ENCODE results near the gene RASA4.
"Not testable (repeated sequence)": the region's sequence is repeated elsewhere in the genome, so short reads cannot be mapped to it uniquely, and the experiment has no call there.

RASA4 gene

DNA sequence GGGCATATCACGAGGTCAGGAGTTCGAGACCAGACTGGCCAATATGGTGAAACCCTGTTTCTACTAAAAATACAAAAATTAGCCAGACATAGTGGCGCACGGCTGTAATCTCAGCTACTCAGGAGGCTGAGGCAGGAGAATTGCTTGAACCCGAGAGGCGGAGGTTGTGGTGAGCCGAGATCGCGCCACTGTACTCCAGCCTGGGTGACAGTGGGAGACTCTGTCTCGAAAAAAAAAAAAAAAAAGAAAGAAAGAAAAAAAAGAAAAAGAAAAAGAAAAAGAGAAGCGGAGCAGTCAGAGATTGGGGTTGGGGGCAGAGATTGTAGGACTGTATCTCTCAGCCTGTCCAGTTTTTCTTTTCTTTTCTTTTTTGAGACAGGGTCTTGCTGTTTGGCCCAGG is 73.8 kb downstream of the RASA4 start:
- not testable (repeated sequence) for H3K79me2 ChIP-seq (ENCODE audit: control insufficient read depth, insufficient read depth, low read length, unreplicated experiment); H3K4me3 ChIP-seq (ENCODE audit: low read depth, low read length); H2AFZ ChIP-seq (ENCODE audit: low read length, unreplicated experiment); H3K36me3 ChIP-seq (ENCODE audit: insufficient read depth, low read length); H3K27me3 ChIP-seq (ENCODE audit: insufficient read depth, low read length); H3K27ac ChIP-seq (ENCODE audit: low read depth, low read length); H3K4me1 ChIP-seq (ENCODE audit: control insufficient read depth, insufficient read depth, low read length, unreplicated experiment)

DNA sequence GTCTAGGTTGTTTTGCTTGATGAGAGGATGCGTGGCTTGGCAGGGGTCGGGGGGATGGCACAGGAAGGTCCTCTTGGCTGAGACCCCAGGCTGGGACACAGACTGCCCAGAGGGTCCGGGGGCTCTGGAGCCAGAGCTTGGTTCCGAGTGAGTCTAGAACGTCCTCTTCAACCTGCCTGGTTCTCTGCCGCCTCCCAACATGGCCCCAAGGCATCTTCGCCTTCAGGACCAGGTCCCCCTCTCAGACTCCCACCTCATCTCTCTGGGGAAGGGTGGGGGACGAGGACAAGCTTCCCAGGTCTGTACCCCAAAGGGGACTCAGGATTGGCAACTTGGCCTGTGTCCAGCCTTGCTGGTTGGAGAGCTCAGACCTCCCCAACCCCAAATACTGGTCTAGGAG is 74.5 kb downstream of the RASA4 start:
- H3K4me3 ChIP-seq (ENCODE audit: low read depth, low read length); H3K27me3 ChIP-seq (ENCODE audit: insufficient read depth, low read length); H3K36me3 ChIP-seq (ENCODE audit: insufficient read depth, low read length); H3K27ac ChIP-seq (ENCODE audit: low read depth, low read length); H3K79me2 ChIP-seq (ENCODE audit: control insufficient read depth, insufficient read depth, low read length, unreplicated experiment); H2AFZ ChIP-seq (ENCODE audit: low read length, unreplicated experiment); H3K4me1 ChIP-seq (ENCODE audit: control insufficient read depth, insufficient read depth, low read length, unreplicated experiment): not testable (repeated sequence)

DNA sequence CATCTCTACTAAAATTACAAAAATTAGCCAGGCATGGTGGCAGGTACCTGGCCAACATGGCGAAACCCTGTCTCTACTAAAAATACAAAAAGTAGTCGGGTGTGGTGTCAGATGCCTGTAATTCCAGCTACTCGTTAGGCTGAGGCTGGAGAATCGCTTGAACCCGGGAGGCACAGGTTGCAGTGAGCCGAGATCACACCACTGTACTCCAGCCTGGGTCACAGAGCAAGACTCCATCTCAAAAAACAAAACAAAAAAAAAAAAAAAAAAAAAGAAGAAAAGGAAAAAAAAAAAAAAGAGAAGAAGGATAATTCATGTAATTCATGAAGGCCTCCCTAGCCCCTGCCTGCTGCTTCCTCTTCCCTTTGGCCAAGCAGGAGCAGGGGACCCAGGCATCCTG is 76.0 kb downstream of the RASA4 start:
- H3K4me3 ChIP-seq (ENCODE audit: low read depth, low read length); H3K27ac ChIP-seq (ENCODE audit: low read depth, low read length); H3K27me3 ChIP-seq (ENCODE audit: insufficient read depth, low read length); H3K4me1 ChIP-seq (ENCODE audit: control insufficient read depth, insufficient read depth, low read length, unreplicated experiment); H3K36me3 ChIP-seq (ENCODE audit: insufficient read depth, low read length); H2AFZ ChIP-seq (ENCODE audit: low read length, unreplicated experiment); H3K79me2 ChIP-seq (ENCODE audit: control insufficient read depth, insufficient read depth, low read length, unreplicated experiment): not testable (repeated sequence)

DNA sequence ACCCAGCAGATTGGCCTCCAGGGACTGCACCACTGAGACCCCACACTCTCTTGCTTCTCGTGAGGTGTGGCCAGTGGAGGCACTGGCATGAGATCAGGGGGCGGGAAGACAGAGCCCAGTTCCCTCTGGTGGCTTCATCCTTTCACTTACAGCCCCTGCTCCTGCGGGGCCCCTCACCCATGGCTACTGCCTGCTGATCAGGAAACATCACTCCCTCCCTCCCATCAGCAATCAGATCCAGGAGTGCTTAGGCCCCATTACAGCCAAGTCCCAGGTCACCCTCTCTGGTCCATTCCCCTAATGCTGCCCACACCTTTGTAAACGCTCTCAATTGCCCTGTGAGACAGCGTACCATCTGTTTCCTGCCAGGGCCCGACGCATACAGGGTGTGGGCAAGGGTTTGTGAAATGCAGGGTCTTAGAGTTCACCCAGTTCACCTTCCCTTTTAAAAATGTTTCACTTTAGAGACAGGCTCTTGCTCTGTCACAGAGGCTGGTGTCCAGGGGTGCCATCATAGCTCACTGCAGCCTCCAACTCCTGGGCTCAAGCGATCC is 81.4 kb downstream of the RASA4 start:
- not testable (repeated sequence) for H3K27me3 ChIP-seq (ENCODE audit: insufficient read depth, low read length); H2AFZ ChIP-seq (ENCODE audit: low read length, unreplicated experiment); H3K27ac ChIP-seq (ENCODE audit: low read depth, low read length); H3K79me2 ChIP-seq (ENCODE audit: control insufficient read depth, insufficient read depth, low read length, unreplicated experiment); H3K4me1 ChIP-seq (ENCODE audit: control insufficient read depth, insufficient read depth, low read length, unreplicated experiment); H3K4me3 ChIP-seq (ENCODE audit: low read depth, low read length); H3K36me3 ChIP-seq (ENCODE audit: insufficient read depth, low read length)

DNA sequence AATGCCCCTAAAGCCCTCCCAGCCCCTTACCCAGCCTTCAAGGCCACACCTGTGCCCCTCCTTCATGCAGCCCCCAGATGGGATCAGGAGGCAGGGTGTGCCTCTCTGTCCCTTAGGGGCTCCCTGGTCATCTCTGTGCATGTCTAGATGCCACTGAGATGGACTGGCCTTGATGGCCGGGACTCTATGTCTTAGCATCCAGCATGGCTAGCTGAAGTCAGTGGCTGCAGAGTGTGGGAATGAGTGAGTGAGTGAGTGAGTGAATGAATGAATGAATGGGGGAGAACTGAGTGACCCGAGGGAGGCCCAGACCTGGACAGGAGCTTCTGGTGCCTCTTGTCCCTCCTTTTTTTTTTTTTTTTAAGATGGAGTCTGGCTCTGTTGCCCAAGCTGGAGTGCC is 84.4 kb downstream of the RASA4 start:
- not testable (repeated sequence) for H3K27me3 ChIP-seq (ENCODE audit: insufficient read depth, low read length); H3K79me2 ChIP-seq (ENCODE audit: control insufficient read depth, insufficient read depth, low read length, unreplicated experiment); H2AFZ ChIP-seq (ENCODE audit: low read length, unreplicated experiment); H3K4me3 ChIP-seq (ENCODE audit: low read depth, low read length); H3K27ac ChIP-seq (ENCODE audit: low read depth, low read length); H3K36me3 ChIP-seq (ENCODE audit: insufficient read depth, low read length); H3K4me1 ChIP-seq (ENCODE audit: control insufficient read depth, insufficient read depth, low read length, unreplicated experiment)

DNA sequence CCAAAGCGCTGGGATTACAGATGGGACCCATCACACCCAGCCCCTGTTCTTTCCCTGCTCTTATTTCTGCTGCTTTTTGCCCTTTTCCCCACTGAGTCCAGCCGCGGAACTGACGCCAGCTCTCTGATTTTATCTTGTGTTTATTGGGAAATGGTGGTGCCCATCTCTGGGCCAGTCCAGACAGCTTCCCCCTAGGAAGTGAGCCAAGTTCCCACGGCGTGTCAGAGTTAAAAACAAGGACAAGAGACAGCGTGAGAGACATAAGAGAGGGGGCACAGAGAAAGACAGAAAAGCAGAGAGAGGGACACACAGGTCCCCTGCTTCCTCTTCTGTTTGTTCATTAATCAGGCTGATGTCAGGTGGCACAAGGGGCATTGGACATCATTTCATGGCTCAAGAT is 85.0 kb downstream of the RASA4 start:
- not testable (repeated sequence) for H3K4me1 ChIP-seq (ENCODE audit: control insufficient read depth, insufficient read depth, low read length, unreplicated experiment); H3K4me3 ChIP-seq (ENCODE audit: low read depth, low read length); H3K79me2 ChIP-seq (ENCODE audit: control insufficient read depth, insufficient read depth, low read length, unreplicated experiment); H2AFZ ChIP-seq (ENCODE audit: low read length, unreplicated experiment); H3K36me3 ChIP-seq (ENCODE audit: insufficient read depth, low read length); H3K27ac ChIP-seq (ENCODE audit: low read depth, low read length); H3K27me3 ChIP-seq (ENCODE audit: insufficient read depth, low read length)

DNA sequence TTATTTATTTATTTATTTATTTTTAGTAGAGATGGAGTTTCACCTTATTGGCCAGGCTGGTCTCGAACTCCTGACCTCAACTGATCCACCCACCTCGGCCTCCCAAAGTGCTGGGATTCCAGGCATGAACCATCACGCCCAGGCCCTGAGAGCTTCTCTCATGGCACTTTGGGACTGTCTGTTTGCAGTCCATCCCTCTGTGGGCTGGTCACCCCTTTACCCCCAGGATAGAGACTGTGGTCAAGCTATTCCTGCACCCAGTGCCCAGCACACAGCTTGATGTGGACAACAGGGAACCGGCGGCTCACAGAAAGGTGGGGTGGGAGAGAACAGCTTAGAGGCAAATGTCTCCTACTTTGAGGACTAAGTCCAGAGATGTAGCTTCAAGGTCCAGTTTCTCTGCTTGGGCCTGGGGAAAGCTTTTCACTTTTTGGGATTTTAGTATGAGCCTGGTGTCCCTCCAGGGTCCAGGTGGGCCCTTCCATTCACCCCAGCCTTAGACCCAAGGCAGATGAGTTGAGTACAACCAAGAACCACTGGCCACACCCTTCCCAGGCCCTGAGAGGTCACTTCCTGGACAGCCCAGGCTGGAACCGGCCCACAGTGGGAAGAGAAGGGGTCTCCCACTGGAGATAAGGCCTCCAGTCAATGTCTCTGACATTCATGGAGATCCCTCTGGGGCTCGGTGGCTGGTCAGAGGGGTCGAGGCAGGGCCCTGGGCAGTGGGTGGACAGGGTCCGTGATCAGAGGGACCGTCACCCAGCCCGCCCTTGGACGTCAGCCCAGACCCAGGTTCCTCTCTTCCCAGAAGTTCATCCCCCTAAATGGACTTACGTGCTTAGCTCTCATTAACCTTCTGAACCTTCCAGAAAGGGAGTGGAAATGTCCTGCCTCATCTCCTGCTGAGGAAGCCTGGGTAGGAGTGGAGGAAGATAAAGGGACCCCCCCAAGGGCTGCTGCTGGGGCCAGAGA is 88.4 kb downstream of the RASA4 start:
- H3K36me3 ChIP-seq (ENCODE audit: insufficient read depth, low read length); H3K27ac ChIP-seq (ENCODE audit: low read depth, low read length); H2AFZ ChIP-seq (ENCODE audit: low read length, unreplicated experiment); H3K27me3 ChIP-seq (ENCODE audit: insufficient read depth, low read length); H3K4me1 ChIP-seq (ENCODE audit: control insufficient read depth, insufficient read depth, low read length, unreplicated experiment); H3K4me3 ChIP-seq (ENCODE audit: low read depth, low read length); H3K79me2 ChIP-seq (ENCODE audit: control insufficient read depth, insufficient read depth, low read length, unreplicated experiment): not testable (repeated sequence)

DNA sequence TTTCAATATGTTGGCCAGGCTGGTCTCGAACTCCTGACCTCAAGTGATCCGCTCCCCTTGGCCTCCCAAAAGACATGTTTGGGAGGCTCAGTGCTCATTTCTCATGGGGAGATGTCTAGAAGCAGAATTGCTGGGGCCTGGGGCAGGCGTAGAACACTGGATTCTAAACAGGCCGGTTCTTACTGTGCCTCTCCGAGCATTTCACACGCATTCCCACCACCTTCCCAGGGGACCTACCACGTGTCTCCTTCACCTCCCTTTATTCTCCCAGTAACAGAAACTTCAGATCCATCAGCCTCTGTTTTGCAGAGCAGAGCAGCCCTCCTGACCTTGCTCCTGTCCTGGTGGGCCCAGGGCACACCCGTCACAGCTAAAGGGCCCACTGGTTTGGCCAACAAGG is 89.4 kb downstream of the RASA4 start:
- not testable (repeated sequence) for H3K4me1 ChIP-seq (ENCODE audit: control insufficient read depth, insufficient read depth, low read length, unreplicated experiment); H2AFZ ChIP-seq (ENCODE audit: low read length, unreplicated experiment); H3K36me3 ChIP-seq (ENCODE audit: insufficient read depth, low read length); H3K27ac ChIP-seq (ENCODE audit: low read depth, low read length); H3K4me3 ChIP-seq (ENCODE audit: low read depth, low read length); H3K27me3 ChIP-seq (ENCODE audit: insufficient read depth, low read length); H3K79me2 ChIP-seq (ENCODE audit: control insufficient read depth, insufficient read depth, low read length, unreplicated experiment)

DNA sequence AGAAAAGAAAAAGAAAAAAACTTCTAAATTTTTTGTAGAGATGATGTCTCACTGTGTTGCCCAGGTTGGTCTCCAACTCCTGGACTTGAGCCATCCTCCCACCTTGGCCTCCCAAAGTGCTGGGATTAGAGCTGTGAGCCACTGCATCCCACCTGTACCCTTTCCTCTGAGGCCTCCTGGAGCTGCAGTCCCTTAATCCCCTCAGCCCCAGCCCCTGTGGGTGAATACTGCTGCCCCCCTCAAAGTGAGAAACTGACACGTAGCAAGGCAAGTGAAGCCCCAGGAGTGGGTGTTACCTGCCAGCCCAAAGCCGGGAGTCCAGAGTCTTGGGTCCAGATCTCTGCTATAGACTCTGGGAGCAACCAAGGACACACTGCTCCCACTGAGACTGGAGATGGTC is 91.8 kb downstream of the RASA4 start:
- not testable (repeated sequence) for H3K79me2 ChIP-seq (ENCODE audit: control insufficient read depth, insufficient read depth, low read length, unreplicated experiment); H3K27me3 ChIP-seq (ENCODE audit: insufficient read depth, low read length); H2AFZ ChIP-seq (ENCODE audit: low read length, unreplicated experiment); H3K4me1 ChIP-seq (ENCODE audit: control insufficient read depth, insufficient read depth, low read length, unreplicated experiment); H3K4me3 ChIP-seq (ENCODE audit: low read depth, low read length); H3K27ac ChIP-seq (ENCODE audit: low read depth, low read length); H3K36me3 ChIP-seq (ENCODE audit: insufficient read depth, low read length)
